MM.1S (cell line): Measurements from ENCODE around the gene GLS.

Experiments used
- DNase-seq: peaks from one replicate; pipeline ENCODE4 v3.0.0-alpha.2; 2015
- H2AFZ ChIP-seq: fragments of 300-600 bp; sonication (generic); 2 replicates; pipeline ENCODE4 v1.6.0; 2016; ENCODE audit warnings: antibody characterized with exemption, low read length
- H3F3A ChIP-seq: fragments of 300-600 bp; sonication (generic); 2 replicates; pipeline ENCODE4 v1.6.1; 2016; ENCODE audit warnings: mild to moderate bottlenecking, antibody characterized with exemption, low read length, moderate library complexity, mixed read lengths; ENCODE audit not compliant: insufficient read depth
- H3K27ac ChIP-seq: fragments of 300-600 bp; sonication (generic); 2 replicates; pipeline ENCODE4 v1.5.1; 2016; ENCODE audit warnings: mild to moderate bottlenecking, low read length
- H3K27me3 ChIP-seq: fragments of 300-600 bp; sonication (generic); replicated peaks from 2 replicates; pipeline ENCODE4 v1.6.0; 2016; ENCODE audit warnings: low read length; ENCODE audit not compliant: insufficient read depth
- H3K36me3 ChIP-seq: fragments of 300-600 bp; sonication (generic); replicated peaks from 2 replicates; pipeline ENCODE4 v1.6.1; 2016; ENCODE audit warnings: mild to moderate bottlenecking, low read length, mixed read lengths; ENCODE audit not compliant: insufficient read depth
- H3K4me1 ChIP-seq: fragments of 300-600 bp; sonication (generic); 2 replicates; pipeline ENCODE4 v1.6.1; 2016; ENCODE audit warnings: low read length, mixed read lengths
- H3K4me2 ChIP-seq: fragments of 300-600 bp; sonication (generic); 2 replicates; pipeline ENCODE4 v1.6.0; 2016; ENCODE audit warnings: low read depth, low read length
- H3K4me3 ChIP-seq: fragments of 300-600 bp; sonication (generic); 2 replicates; pipeline ENCODE4 v1.5.1; 2016; ENCODE audit warnings: low read length, mixed read lengths
- H3K79me2 ChIP-seq: fragments of 300-600 bp; sonication (generic); 2 replicates; pipeline ENCODE4 v1.6.1; 2016; ENCODE audit warnings: mixed run types, low read length, mixed read lengths
- H3K9ac ChIP-seq: fragments of 300-600 bp; sonication (generic); 2 replicates; pipeline ENCODE4 v1.6.1; 2016; ENCODE audit warnings: low read length, mixed read lengths
- H3K9me2 ChIP-seq: fragments of 300-600 bp; sonication (generic); replicated peaks from 2 replicates; pipeline ENCODE4 v1.6.1; 2016; ENCODE audit warnings: mild to moderate bottlenecking, low read length, mixed read lengths; ENCODE audit not compliant: insufficient read depth
- H3K9me3 ChIP-seq: fragments of 300-600 bp; sonication (generic); replicated peaks from 2 replicates; pipeline ENCODE4 v1.6.1; 2016; ENCODE audit warnings: mild to moderate bottlenecking, low read length, mixed read lengths; ENCODE audit not compliant: insufficient read depth
- H4K20me1 ChIP-seq: fragments of 300-600 bp; sonication (generic); 2 replicates; pipeline ENCODE4 v1.6.1; 2016; ENCODE audit warnings: mild to moderate bottlenecking, low read length, moderate library complexity, mixed read lengths; ENCODE audit not compliant: insufficient read depth
- CTCF ChIP-seq: fragments of 300-600 bp; sonication (generic); IDR thresholded peaks from 2 replicates; pipeline ENCODE4 v1.5.1; 2016; ENCODE audit warnings: antibody characterized with exemption, low read length, mixed read lengths
- EZH2 ChIP-seq: fragments of 300-600 bp; sonication (generic); optimal IDR thresholded peaks from 2 replicates; pipeline ENCODE3; 2017; ENCODE audit warnings: low read depth, mild to moderate bottlenecking, antibody characterized with exemption, low read length, mixed read lengths
- EZH2phosphoT487 ChIP-seq: fragments of 300-600 bp; sonication (generic); IDR thresholded peaks from 2 replicates; pipeline ENCODE4 v1.6.1; 2018; ENCODE audit warnings: antibody characterized with exemption, low read length

The GLS gene

GRCh38 chr2:190881084-190881597 is 520 bp downstream of the GLS start:
- H3K4me1 ChIP-seq, result peaks cover 16% of the 10 kb centered on the region
- DNase-seq, result no peak
- H4K20me1 ChIP-seq, result peaks cover 23% of the 10 kb centered on the region
- peaks cover 18% of the 10 kb centered on the region for H3F3A ChIP-seq
- H3K4me2 ChIP-seq, result peak overlapping the region; percentile 77; the same call in 1 of the 2 replicates
- TF ChIP-seq EZH2phosphoT487 (no peak), CTCF (no peak), EZH2 (no peak)
- peak overlapping the region; percentile 99 for H3K27ac ChIP-seq
- no peaks in the 10 kb centered on the region; the same call in 1 of the 2 replicates for H3K36me3 ChIP-seq
- 0 out of 2 replicates have a peak overlapping the region, but pooled peaks have one; percentile 21 for H2AFZ ChIP-seq
- peak overlapping the region; percentile 94 for H3K9ac ChIP-seq
- peaks cover 57% of the 10 kb centered on the region for H3K79me2 ChIP-seq
- no peaks in the 10 kb centered on the region for H3K9me3 ChIP-seq
- H3K9me2 ChIP-seq, result no peaks in the 10 kb centered on the region
- H3K27me3 ChIP-seq, result no peaks in the 10 kb centered on the region
- peak overlapping the region; percentile 92 for H3K4me3 ChIP-seq

- no peaks in the 10 kb centered on the region for H3K27me3 ChIP-seq
- peak overlapping the region; percentile 94 for H3K9ac ChIP-seq
- DNase-seq, result peak; percentile 91
- peaks cover 18% of the 10 kb centered on the region for H3F3A ChIP-seq
- peak overlapping the region; percentile 92 for H3K4me3 ChIP-seq
- H3K9me2 ChIP-seq, result no peaks in the 10 kb centered on the region
- H3K9me3 ChIP-seq, result no peaks in the 10 kb centered on the region
- TF ChIP-seq EZH2phosphoT487 (no peak), CTCF (no peak), EZH2 (no peak)
- peaks cover 16% of the 10 kb centered on the region for H3K4me1 ChIP-seq
- H3K79me2 ChIP-seq, result peaks cover 63% of the 10 kb centered on the region
- H3K27ac ChIP-seq, result peak overlapping the region; percentile 99
- peak overlapping the region; percentile 21; the same call in 1 of the 2 replicates for H2AFZ ChIP-seq
- H3K4me2 ChIP-seq, result peak overlapping the region; percentile 77
- H4K20me1 ChIP-seq, result peaks cover 25% of the 10 kb centered on the region
- no peaks in the 10 kb centered on the region; the same call in 1 of the 2 replicates for H3K36me3 ChIP-seq
Measured at GRCh38 chr2:190881598-190882410, 1.2 kb downstream of the GLS start.

- no peak for TF ChIP-seq EZH2
- no peak for TF ChIP-seq EZH2phosphoT487
- TF ChIP-seq CTCF, result no peak
- no peak for DNase-seq
- Histone ChIP-seq H3K36me3 (no peaks in the 10 kb centered on the region; the same call in 1 of the 2 replicates), H3K4me2 (peak overlapping the region; percentile 77), H3F3A (peaks cover 21% of the 10 kb centered on the region), H3K79me2 (peaks cover 69% of the 10 kb centered on the region), H3K4me1 (peaks cover 19% of the 10 kb centered on the region), H4K20me1 (peaks cover 31% of the 10 kb centered on the region), H3K9me3 (no peaks in the 10 kb centered on the region), H3K27me3 (no peaks in the 10 kb centered on the region), H3K27ac (peak overlapping the region; percentile 99), H3K9ac (peak overlapping the region; percentile 94), H3K9me2 (no peaks in the 10 kb centered on the region), H2AFZ (no peak overlapping the region), H3K4me3 (peak overlapping the region; percentile 92)
Measured at GRCh38 chr2:190882411-190882766, 1.8 kb downstream of the GLS start.
